ENCODE measurements around the gene IL5RA.

DNA sequence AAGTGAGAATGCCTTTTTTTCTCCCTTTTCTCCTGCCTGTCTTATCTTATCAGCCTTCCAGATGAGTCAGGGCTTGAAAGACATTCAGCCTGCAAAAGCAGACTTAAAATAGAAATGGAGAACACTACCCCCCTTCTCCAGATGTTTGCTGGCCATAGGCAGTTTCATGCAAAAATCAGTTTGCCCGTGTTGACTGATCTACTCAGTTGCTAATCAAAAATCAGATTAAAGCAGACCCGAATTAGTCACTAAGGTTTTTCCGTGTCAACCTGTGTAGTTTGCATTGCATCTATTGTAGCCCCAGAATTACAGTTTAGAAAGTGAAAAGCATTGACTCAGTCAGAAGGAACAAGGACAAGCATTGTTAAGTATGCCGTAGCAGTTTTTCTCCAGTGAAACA, 56.2 kb downstream of the IL5RA start:
- TF ChIP-seq, protein P1, sequence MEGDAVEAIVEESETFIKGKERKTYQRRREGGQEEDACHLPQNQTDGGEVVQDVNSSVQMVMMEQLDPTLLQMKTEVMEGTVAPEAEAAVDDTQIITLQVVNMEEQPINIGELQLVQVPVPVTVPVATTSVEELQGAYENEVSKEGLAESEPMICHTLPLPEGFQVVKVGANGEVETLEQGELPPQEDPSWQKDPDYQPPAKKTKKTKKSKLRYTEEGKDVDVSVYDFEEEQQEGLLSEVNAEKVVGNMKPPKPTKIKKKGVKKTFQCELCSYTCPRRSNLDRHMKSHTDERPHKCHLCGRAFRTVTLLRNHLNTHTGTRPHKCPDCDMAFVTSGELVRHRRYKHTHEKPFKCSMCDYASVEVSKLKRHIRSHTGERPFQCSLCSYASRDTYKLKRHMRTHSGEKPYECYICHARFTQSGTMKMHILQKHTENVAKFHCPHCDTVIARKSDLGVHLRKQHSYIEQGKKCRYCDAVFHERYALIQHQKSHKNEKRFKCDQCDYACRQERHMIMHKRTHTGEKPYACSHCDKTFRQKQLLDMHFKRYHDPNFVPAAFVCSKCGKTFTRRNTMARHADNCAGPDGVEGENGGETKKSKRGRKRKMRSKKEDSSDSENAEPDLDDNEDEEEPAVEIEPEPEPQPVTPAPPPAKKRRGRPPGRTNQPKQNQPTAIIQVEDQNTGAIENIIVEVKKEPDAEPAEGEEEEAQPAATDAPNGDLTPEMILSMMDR (IDR thresholded peaks at IDR 0.05) = no peak
- no peak for TF ChIP-seq EP300 (IDR thresholded peaks at IDR 0.05)
